GM18508 (cell line): Measurements from ENCODE around the gene PPME1.

Source experiments
- ATAC-seq: cut with Tn5 transposase; IDR thresholded peaks from one replicate; pipeline ENCODE4 v1.9.1; 2021; ENCODE audit warnings: moderate number of reproducible peaks; ENCODE audit not compliant: insufficient read depth, unreplicated experiment

Gene PPME1

GRCh38 chr11:74212533-74212932 is 41.4 kb downstream of the PPME1 start:
- ATAC-seq, result no peak

GRCh38 chr11:74220376-74220775 is 49.3 kb downstream of the PPME1 start:
- ATAC-seq, result no peak

- no peak for ATAC-seq
Measured at GRCh38 chr11:74221816-74222215, 50.7 kb downstream of the PPME1 start.

GRCh38 chr11:74225565-74225964 is 54.5 kb downstream of the PPME1 start:
- ATAC-seq, result no peak

GRCh38 chr11:74226907-74227306 is 55.8 kb downstream of the PPME1 start:
- no peak for ATAC-seq

- no peak for ATAC-seq
Measured at GRCh38 chr11:74232311-74232950, 61.3 kb downstream of the PPME1 start.

GRCh38 chr11:74233683-74234082 is 62.6 kb downstream of the PPME1 start:
- ATAC-seq, result no peak

GRCh38 chr11:74235121-74235520 is 64.0 kb downstream of the PPME1 start:
- no peak for ATAC-seq

GRCh38 chr11:74237541-74237940 is 66.5 kb downstream of the PPME1 start:
- ATAC-seq, result no peak

GRCh38 chr11:74238243-74238642 is 67.2 kb downstream of the PPME1 start:
- ATAC-seq, result no peak

- ATAC-seq, result no peak
Measured at GRCh38 chr11:74248469-74248868, 77.4 kb downstream of the PPME1 start.

GRCh38 chr11:74249496-74249895 is 78.4 kb downstream of the PPME1 start:
- no peak for ATAC-seq

GRCh38 chr11:74253361-74253760 is 82.3 kb downstream of the PPME1 start:
- no peak for ATAC-seq

GRCh38 chr11:74255741-74256375 is 84.8 kb downstream of the PPME1 start:
- ATAC-seq, result no peak

- no peak for ATAC-seq
Measured at GRCh38 chr11:74256378-74257133, 85.5 kb downstream of the PPME1 start.

GRCh38 chr11:74257959-74258553 is 87.0 kb downstream of the PPME1 start:
- no peak for ATAC-seq

GRCh38 chr11:74262725-74263124 is 91.6 kb downstream of the PPME1 start:
- ATAC-seq, result no peak

GRCh38 chr11:74265256-74265655 is 94.2 kb downstream of the PPME1 start:
- no peak for ATAC-seq

GRCh38 chr11:74267014-74267413 is 95.9 kb downstream of the PPME1 start:
- no peak for ATAC-seq

GRCh38 chr11:74268456-74268855 is 97.4 kb downstream of the PPME1 start:
- ATAC-seq, result no peak

GRCh38 chr11:74269161-74269811 is 98.2 kb downstream of the PPME1 start:
- ATAC-seq, result no peak
